Measurements from ENCODE around the gene MYH4. TPM values are rescaled to one million over a fixed set of nuclear protein-coding genes. Genes with fewer than 3 reads are reported as not detected.

Gene MYH4
- polyA plus RNA-seq, 1 of the 3 experiments (the other 2 are of a cell fraction) = not detected

GRCh38 chr17:10415161-10415560 lies 54.2 kb downstream of the MYH4 start:
- H3K36me3 ChIP-seq (replicated peaks in 1 of 2; ENCODE audit: control insufficient read depth in 1 of 2, insufficient read depth in 2 of 2, low read length in 1 of 2) = no peaks in the 10 kb centered on the region
- no peak overlapping the region for H2AFZ ChIP-seq (ENCODE audit: low read depth)
- CTCF ChIA-PET = no interaction called here
- no peak overlapping the region; the same call in 1 of the 2 replicates for H3K4me2 ChIP-seq
- no peak for DNase-seq
- no peaks in the 10 kb centered on the region for H3K27me3 ChIP-seq (ENCODE audit: insufficient read depth)
- no peaks in the 10 kb centered on the region for H3K9me3 ChIP-seq
- H3K9me2 ChIP-seq = no peaks in the 10 kb centered on the region
- H3K27ac ChIP-seq (ENCODE audit: low read depth in 2 of 2, low read length in 1 of 2) = no peak overlapping the region
- POLR2A ChIA-PET = no interaction called here
- H3K4me3 ChIP-seq (ENCODE audit: low read depth in 2 of 2, low read length in 1 of 2) = no peak overlapping the region
- no peak overlapping the region for H3K9ac ChIP-seq
- TF ChIP-seq SIN3A (IDR thresholded peaks at IDR 0.05; ENCODE audit: borderline replicate concordance, low read depth, low read length) (no peak), EP300 (IDR thresholded peaks at IDR 0.05; ENCODE audit: borderline replicate concordance in 1 of 2, low read depth in 1 of 2, low read length in 1 of 2) (no peak), ZBTB33 (IDR thresholded peaks at IDR 0.05; ENCODE audit: borderline replicate concordance, low read depth) (no peak), CTCF (IDR thresholded peaks at IDR 0.05) (peak; percentile 12; the same call in 1 of the 2 replicates), REST (IDR thresholded peaks at IDR 0.05; ENCODE audit: low read depth, low read length) (no peak), MEF2A (IDR thresholded peaks at IDR 0.05; ENCODE audit: borderline replicate concordance, low read depth) (no peak), GATA2 (CRISPR knock-in tag; IDR thresholded peaks at IDR 0.05) (no peak)
- H3K79me2 ChIP-seq (ENCODE audit: insufficient read depth) = no peaks in the 10 kb centered on the region
- no peaks in the 10 kb centered on the region for H4K20me1 ChIP-seq (ENCODE audit: insufficient read depth)
- H3K4me1 ChIP-seq (ENCODE audit: control insufficient read depth in 1 of 2, insufficient read depth in 2 of 2, low read depth in 1 of 2, low read length in 1 of 2) = no peaks in the 10 kb centered on the region
- WGBS (ENCODE audit: low lambda C conversion rate) = 15% methylated on average over 4 of the region's 4 CpGs
- H3F3A ChIP-seq (replicated peaks; ENCODE audit: insufficient read depth) = no peaks in the 10 kb centered on the region

- Histone ChIP-seq H3K27ac (ENCODE audit: low read depth in 2 of 2, low read length in 1 of 2) (no peak overlapping the region), H3K79me2 (ENCODE audit: insufficient read depth) (no peaks in the 10 kb centered on the region), H3K9ac (no peak overlapping the region), H4K20me1 (ENCODE audit: insufficient read depth) (no peaks in the 10 kb centered on the region), H3K9me3 (no peaks in the 10 kb centered on the region), H2AFZ (ENCODE audit: low read depth) (no peak overlapping the region), H3K4me1 (ENCODE audit: control insufficient read depth in 1 of 2, insufficient read depth in 2 of 2, low read depth in 1 of 2, low read length in 1 of 2) (no peaks in the 10 kb centered on the region), H3F3A (replicated peaks; ENCODE audit: insufficient read depth) (no peaks in the 10 kb centered on the region), H3K4me3 (ENCODE audit: low read depth in 2 of 2, low read length in 1 of 2) (no peak overlapping the region), H3K4me2 (no peak overlapping the region), H3K36me3 (replicated peaks in 1 of 2; ENCODE audit: control insufficient read depth in 1 of 2, insufficient read depth in 2 of 2, low read length in 1 of 2) (no peaks in the 10 kb centered on the region), H3K27me3 (ENCODE audit: insufficient read depth) (no peaks in the 10 kb centered on the region; the same call in 1 of the 2 replicates), H3K9me2 (no peaks in the 10 kb centered on the region)
- no peak for DNase-seq
- no peak for TF ChIP-seq ZBTB33 (IDR thresholded peaks at IDR 0.05; ENCODE audit: borderline replicate concordance, low read depth)
- no peak for TF ChIP-seq CHD2 (IDR thresholded peaks at IDR 0.05; ENCODE audit: low read length, partially characterized antibody)
- ChIA-PET CTCF (no interaction called here), POLR2A (no interaction called here)
These were observed 65.8 kb downstream of the MYH4 start for GRCh38 chr17:10403589-10403988.

Data from SK-N-SH (cell line).